Type B pancreatic cell (in vitro differentiated cells): ENCODE results near the gene NPR1. TPM values are rescaled to one million over a fixed set of nuclear protein-coding genes. Genes with fewer than 3 reads are reported as not detected.

ENCODE experiments used
- DNase-seq: peaks from one replicate; pipeline ENCODE4 v3.0.0; 2021; ENCODE audit warnings: mixed read lengths; ENCODE audit not compliant: unreplicated experiment; ENCODE audit errors: extremely low spot score
- H3K27ac Mint-ChIP-seq: 2 replicates; pipeline ENCODE4 v1.8.0; 2021; ENCODE audit warnings: mild to moderate bottlenecking, mixed read lengths
- H3K27me3 Mint-ChIP-seq: 2 replicates; pipeline ENCODE4 v1.8.0; 2021; ENCODE audit warnings: mixed read lengths
- H3K36me3 Mint-ChIP-seq: 2 replicates; pipeline ENCODE4 v1.8.0; 2021; ENCODE audit warnings: mixed read lengths
- H3K4me1 Mint-ChIP-seq: one replicate; pipeline ENCODE4 v1.8.0; 2021; ENCODE audit warnings: mixed read lengths; ENCODE audit not compliant: unreplicated experiment
- H3K4me3 Mint-ChIP-seq: 2 replicates; pipeline ENCODE4 v1.8.0; 2021; ENCODE audit warnings: mild to moderate bottlenecking, mixed read lengths
- H3K9me3 Mint-ChIP-seq: 2 replicates; pipeline ENCODE4 v1.8.0; 2021; ENCODE audit warnings: mixed read lengths
- total RNA-seq: library from RNA; stranded (reverse); gene quantifications from 2 replicates; pipeline ENCODE4 v1.2.1, GENCODE V29; 2021; ENCODE audit warnings: low replicate concordance
- TF ChIP-seq, protein P1 (sequence below): fragments of 200-600 bp; sonication (generic); conservative IDR thresholded peaks from 2 replicates; pipeline ENCODE4 v1.5.0; 2021; ENCODE audit warnings: antibody characterized with exemption, mild to moderate bottlenecking

The NPR1 gene
- total RNA-seq, 1 donor from 2014 or later = 2.4 TPM

DNA sequence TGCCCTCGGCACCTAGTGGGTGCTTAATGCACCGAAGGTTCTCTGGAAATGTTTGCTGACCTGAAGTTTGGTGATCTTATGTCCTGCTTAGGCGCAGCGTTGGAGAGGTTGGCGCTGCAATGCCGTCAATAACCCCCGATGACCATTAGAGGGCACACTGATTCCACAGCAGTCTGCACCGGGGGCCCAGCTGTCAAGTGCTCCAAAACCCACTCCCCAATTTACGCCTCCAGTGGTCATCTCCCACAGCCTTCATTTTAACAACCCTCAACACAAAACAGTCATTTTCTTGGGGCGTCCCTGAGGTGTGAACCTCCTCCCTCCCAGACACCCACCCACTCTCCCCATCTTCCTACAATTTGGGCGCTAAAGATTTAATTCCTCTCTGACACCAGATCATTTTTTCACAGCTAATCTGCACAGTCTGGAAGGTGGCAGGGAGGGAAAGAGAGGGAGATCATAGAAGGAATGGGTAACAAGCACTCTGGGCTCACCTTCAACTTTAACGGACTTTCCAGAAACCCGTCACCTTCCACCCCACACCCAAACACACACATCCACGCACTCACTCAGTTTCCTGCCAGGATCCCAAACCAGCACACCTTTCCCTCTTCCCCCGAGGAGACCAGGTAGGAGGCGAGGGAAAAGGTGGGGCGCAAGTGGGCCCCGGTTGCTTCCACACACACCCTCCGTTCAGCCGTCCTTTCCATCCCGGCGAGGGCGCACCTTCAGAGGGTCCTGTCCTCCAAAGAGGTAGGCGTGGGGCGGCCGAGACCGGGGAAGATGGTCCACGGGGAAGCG is 570 bp upstream of the NPR1 start:
- Mint-ChIP-seq H3K4me3 (peak overlapping the region; percentile 86), H3K27ac (peak overlapping the region; percentile 46), H3K27me3 (peaks cover 50% of the 10 kb centered on the region), H3K36me3 (no peaks in the 10 kb centered on the region), H3K9me3 (no peaks in the 10 kb centered on the region), H3K4me1 (peaks cover 12% of the 10 kb centered on the region)
- DNase-seq = no peak
- TF ChIP-seq, protein P1, sequence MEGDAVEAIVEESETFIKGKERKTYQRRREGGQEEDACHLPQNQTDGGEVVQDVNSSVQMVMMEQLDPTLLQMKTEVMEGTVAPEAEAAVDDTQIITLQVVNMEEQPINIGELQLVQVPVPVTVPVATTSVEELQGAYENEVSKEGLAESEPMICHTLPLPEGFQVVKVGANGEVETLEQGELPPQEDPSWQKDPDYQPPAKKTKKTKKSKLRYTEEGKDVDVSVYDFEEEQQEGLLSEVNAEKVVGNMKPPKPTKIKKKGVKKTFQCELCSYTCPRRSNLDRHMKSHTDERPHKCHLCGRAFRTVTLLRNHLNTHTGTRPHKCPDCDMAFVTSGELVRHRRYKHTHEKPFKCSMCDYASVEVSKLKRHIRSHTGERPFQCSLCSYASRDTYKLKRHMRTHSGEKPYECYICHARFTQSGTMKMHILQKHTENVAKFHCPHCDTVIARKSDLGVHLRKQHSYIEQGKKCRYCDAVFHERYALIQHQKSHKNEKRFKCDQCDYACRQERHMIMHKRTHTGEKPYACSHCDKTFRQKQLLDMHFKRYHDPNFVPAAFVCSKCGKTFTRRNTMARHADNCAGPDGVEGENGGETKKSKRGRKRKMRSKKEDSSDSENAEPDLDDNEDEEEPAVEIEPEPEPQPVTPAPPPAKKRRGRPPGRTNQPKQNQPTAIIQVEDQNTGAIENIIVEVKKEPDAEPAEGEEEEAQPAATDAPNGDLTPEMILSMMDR = peak; percentile 94

DNA sequence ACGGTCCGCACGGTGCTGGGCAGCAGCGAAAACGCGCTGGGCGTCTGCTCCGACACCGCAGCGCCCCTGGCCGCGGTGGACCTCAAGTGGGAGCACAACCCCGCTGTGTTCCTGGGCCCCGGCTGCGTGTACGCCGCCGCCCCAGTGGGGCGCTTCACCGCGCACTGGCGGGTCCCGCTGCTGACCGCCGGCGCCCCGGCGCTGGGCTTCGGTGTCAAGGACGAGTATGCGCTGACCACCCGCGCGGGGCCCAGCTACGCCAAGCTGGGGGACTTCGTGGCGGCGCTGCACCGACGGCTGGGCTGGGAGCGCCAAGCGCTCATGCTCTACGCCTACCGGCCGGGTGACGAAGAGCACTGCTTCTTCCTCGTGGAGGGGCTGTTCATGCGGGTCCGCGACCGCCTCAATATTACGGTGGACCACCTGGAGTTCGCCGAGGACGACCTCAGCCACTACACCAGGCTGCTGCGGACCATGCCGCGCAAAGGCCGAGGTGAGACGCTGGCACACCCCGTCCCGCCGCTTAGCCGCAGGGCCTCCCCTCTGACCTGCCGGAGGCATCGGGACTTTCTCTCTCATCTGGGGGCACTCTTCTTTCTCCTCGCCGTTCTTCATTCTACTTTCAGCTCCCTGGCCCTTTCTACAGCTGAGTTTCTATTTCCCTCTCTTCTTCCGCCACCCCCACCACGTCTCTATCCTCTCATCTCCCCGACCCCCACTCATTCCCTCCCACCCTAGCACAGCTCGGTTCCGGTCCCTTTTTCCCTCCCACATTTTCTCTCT is 1.0 kb downstream of the NPR1 start:
- DNase-seq = no peak
- Mint-ChIP-seq H3K9me3 (no peaks in the 10 kb centered on the region), H3K27me3 (peaks cover 60% of the 10 kb centered on the region), H3K4me3 (peak overlapping the region; percentile 83), H3K36me3 (no peaks in the 10 kb centered on the region), H3K27ac (no peak overlapping the region), H3K4me1 (peaks cover 16% of the 10 kb centered on the region)
- TF ChIP-seq, protein P1 = peak; percentile 69

DNA sequence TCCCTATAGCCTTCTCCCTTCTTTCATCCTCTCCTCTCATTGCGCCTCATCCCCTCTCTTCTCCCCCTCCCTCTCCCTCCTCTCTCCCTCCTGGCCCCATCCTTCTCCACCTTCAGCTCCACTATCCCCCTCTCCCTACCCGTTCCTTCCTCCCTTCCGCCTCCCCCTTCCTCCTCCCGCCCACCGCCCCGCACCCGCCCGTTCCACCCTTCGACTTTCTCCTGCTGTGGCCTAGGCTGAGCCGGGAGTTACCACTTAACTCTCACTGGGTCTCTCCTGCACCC is 1.6 kb downstream of the NPR1 start:
- no peaks in the 10 kb centered on the region for H3K9me3 Mint-ChIP-seq
- no peaks in the 10 kb centered on the region for H3K36me3 Mint-ChIP-seq
- peaks cover 16% of the 10 kb centered on the region for H3K4me1 Mint-ChIP-seq
- H3K27me3 Mint-ChIP-seq = peaks cover 61% of the 10 kb centered on the region
- TF ChIP-seq, protein P1 = no peak
- peak overlapping the region; percentile 83 for H3K4me3 Mint-ChIP-seq
- no peak for DNase-seq
- H3K27ac Mint-ChIP-seq = no peak overlapping the region

DNA sequence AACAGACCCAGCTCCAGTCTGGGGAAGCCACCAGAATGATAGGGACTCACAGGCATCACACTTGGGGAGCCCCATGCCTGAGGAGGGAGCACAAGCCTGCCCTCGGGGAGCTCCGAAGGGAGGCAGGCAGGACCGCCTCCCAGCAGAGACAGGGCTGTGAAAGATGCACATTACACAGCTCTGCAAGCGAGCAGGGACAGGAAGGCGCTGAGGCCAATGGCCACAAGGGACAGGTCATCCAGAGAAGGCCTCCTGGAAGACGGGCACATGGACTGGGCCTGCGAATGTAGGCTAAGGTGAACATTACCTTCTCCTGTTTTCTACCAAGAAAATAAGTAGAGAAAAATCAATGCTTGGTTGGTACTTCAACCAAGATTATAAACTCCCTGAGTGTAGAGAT is 4.2 kb downstream of the NPR1 start:
- TF ChIP-seq, protein P1 = no peak
- Mint-ChIP-seq H3K4me1 (peaks cover 20% of the 10 kb centered on the region), H3K36me3 (no peaks in the 10 kb centered on the region), H3K9me3 (no peaks in the 10 kb centered on the region), H3K27me3 (peaks cover 58% of the 10 kb centered on the region), H3K27ac (no peak overlapping the region), H3K4me3 (no peak overlapping the region)
- DNase-seq = no peak

DNA sequence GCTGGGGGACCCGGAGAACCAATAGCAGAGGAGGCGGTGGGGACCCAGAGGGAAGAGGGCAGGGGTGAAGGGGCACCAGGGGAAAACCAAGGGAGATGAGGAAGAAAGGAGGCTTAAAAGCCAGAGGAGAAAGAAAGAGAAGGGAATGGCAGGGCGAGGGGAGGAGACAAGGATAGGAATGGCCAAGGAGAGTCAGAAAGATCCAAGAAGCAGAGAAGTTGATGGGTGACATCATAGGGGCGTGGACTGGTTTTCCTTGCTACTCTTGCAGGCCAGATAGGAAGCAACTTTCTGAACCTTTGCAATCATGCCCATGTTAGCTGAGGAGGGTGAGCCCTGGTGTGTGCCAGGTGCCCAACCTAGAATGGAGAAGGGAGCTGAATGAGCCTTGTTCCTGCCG is 5.4 kb downstream of the NPR1 start:
- DNase-seq = no peak
- Mint-ChIP-seq H3K9me3 (no peaks in the 10 kb centered on the region), H3K27me3 (peaks cover 53% of the 10 kb centered on the region), H3K4me3 (peak overlapping the region; percentile 30), H3K27ac (peak overlapping the region; percentile 55), H3K36me3 (no peaks in the 10 kb centered on the region), H3K4me1 (peaks cover 18% of the 10 kb centered on the region)
- TF ChIP-seq, protein P1 = no peak
